Bronchial epithelial cell (primary cell): ENCODE results near the gene MRM3. TPM values are rescaled to one million over a fixed set of nuclear protein-coding genes. Genes with fewer than 3 reads are reported as not detected.

Source experiments
- DNase-seq: peaks from one replicate; pipeline ENCODE4 v3.0.0-alpha.2; 2010; ENCODE audit warnings: low read depth
- FAIRE-seq: peaks from 2 replicates; lab custom pipeline; 2011; peaks lifted over from hg19 to GRCh38; lab: Jason Lieb, UNC
- H3K27me3 ChIP-seq: 2 replicates; pipeline ENCODE4 v1.5.1; 2011; ENCODE audit warnings: low read length; ENCODE audit not compliant: control insufficient read depth, insufficient read depth
- H3K36me3 ChIP-seq: 2 replicates; pipeline ENCODE4 v1.5.1; 2011; ENCODE audit warnings: low read length; ENCODE audit not compliant: control insufficient read depth, insufficient read depth
- H3K4me3 ChIP-seq: 2 replicates; pipeline ENCODE4 v1.5.1; 2011; ENCODE audit warnings: mild to moderate bottlenecking, low read depth, low read length, control low read depth
- total RNA-seq: library from RNA; depleted of rRNA; stranded (reverse); fragments of >200 nt; gene quantifications from 2 replicates; pipeline ENCODE4 v1.2.1, GENCODE V29; 2014
- TF ChIP-seq, protein P1 (sequence below): IDR thresholded peaks from 2 replicates; pipeline ENCODE4 v1.5.1; 2011; ENCODE audit warnings: mild to moderate bottlenecking, moderate library complexity, low read length, control low read depth, inconsistent platforms; ENCODE audit not compliant: insufficient read depth, severe bottlenecking

Gene MRM3
- total RNA-seq, 1 donor from 2014 or later: 22.4 TPM

DNA sequence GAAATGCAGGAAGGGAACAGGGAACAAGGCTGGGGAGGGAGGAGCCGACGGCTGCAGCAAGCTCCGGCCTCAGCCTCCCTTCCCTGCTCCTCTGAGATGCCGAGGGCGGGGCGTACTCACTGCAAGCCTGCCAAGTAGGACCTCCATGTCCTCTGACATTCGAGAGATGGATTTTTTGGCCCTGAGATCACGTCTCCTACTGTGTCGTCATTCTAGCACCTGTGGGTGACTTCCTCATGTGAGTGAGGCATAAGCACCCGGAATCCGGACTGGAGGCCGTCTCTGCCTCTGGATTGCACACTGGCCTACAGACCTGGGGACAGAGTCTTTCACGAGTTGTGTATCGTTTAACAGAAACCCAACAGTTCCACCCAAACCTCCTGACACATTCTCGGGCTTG lies 14.5 kb downstream of the MRM3 start:
- no peak for DNase-seq
- FAIRE-seq: no peak
- TF ChIP-seq, protein P1, sequence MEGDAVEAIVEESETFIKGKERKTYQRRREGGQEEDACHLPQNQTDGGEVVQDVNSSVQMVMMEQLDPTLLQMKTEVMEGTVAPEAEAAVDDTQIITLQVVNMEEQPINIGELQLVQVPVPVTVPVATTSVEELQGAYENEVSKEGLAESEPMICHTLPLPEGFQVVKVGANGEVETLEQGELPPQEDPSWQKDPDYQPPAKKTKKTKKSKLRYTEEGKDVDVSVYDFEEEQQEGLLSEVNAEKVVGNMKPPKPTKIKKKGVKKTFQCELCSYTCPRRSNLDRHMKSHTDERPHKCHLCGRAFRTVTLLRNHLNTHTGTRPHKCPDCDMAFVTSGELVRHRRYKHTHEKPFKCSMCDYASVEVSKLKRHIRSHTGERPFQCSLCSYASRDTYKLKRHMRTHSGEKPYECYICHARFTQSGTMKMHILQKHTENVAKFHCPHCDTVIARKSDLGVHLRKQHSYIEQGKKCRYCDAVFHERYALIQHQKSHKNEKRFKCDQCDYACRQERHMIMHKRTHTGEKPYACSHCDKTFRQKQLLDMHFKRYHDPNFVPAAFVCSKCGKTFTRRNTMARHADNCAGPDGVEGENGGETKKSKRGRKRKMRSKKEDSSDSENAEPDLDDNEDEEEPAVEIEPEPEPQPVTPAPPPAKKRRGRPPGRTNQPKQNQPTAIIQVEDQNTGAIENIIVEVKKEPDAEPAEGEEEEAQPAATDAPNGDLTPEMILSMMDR: no peak
- Histone ChIP-seq H3K4me3 (no peak overlapping the region), H3K36me3 (peaks cover 6% of the 10 kb centered on the region), H3K27me3 (no peaks in the 10 kb centered on the region)

DNA sequence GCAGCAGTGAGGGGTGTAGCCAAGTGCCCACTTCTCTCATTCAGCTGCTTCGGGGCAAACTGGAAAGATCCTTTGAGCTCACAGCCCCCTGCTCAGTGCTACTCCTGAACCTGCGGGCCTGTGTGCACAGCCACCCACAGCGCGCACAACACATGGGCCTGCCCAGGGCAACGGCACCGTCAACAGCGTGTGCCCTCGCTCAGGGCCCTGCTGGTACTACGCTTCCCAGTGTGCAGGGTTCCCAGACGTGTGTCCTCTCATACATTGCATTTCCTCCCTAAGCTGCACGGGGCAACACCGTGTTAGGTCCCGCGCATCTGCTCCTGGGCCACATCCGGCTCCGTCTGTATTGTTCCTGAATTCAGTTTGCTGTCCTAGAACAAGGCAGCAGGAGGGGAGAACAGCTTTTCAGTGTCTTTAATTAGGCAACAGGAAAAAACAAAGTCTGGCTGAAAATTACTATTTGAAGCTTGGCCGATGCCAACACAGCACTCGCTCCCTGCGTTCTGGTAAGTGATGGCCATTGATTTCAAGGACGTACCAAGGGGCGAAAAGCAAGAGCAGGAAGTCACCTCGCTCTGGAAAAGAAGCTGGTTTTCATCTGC lies 15.2 kb downstream of the MRM3 start:
- peaks cover 6% of the 10 kb centered on the region for H3K36me3 ChIP-seq
- no peaks in the 10 kb centered on the region for H3K27me3 ChIP-seq
- TF ChIP-seq, protein P1: no peak
- DNase-seq (no peak), FAIRE-seq (no peak)
- no peak overlapping the region for H3K4me3 ChIP-seq

DNA sequence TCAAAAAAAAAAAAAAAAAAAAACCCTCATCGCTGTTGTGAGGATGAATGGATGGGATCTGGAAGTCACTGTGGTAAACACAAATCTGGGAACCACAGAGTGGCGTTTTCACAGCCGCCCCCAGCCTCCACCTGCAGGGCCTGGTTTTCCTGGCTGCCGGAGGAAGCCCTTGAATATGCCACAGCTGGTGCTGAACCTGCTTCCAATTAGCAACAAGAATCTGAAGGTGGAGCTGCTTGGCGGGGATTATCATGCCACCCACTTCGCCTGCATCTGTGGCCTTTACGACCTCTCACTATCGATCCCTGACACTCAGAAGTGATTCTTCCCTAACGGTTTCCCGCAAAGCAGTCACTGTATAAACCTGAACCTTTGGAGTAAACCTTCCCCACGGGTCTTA lies 16.1 kb downstream of the MRM3 start:
- Histone ChIP-seq H3K36me3 (peaks cover 13% of the 10 kb centered on the region), H3K27me3 (no peaks in the 10 kb centered on the region), H3K4me3 (no peak overlapping the region)
- FAIRE-seq: no peak
- TF ChIP-seq, protein P1: no peak
- no peak for DNase-seq

DNA sequence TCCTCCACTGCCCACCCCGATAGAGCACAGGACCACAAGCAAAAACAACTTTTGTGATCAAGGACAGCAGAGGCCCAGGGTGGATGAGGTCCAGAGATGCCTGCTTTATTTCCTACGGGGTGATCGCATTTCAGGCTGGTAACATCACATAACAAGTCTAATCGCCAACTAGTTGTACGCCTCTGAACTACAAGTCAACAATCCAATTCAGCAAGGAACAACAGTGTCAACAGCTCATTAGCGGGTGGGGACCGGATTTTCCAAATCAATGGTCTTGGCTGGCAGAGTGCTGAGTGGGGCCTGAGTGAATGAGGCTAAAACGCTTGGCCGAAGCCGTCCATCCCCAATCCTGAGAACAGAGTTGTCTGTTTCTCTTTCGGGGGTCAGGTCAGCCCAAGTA lies 17.1 kb downstream of the MRM3 start:
- Histone ChIP-seq H3K27me3 (no peaks in the 10 kb centered on the region), H3K4me3 (no peak overlapping the region), H3K36me3 (peaks cover 15% of the 10 kb centered on the region)
- FAIRE-seq (peak; percentile 89), DNase-seq (no peak)
- TF ChIP-seq, protein P1: no peak

DNA sequence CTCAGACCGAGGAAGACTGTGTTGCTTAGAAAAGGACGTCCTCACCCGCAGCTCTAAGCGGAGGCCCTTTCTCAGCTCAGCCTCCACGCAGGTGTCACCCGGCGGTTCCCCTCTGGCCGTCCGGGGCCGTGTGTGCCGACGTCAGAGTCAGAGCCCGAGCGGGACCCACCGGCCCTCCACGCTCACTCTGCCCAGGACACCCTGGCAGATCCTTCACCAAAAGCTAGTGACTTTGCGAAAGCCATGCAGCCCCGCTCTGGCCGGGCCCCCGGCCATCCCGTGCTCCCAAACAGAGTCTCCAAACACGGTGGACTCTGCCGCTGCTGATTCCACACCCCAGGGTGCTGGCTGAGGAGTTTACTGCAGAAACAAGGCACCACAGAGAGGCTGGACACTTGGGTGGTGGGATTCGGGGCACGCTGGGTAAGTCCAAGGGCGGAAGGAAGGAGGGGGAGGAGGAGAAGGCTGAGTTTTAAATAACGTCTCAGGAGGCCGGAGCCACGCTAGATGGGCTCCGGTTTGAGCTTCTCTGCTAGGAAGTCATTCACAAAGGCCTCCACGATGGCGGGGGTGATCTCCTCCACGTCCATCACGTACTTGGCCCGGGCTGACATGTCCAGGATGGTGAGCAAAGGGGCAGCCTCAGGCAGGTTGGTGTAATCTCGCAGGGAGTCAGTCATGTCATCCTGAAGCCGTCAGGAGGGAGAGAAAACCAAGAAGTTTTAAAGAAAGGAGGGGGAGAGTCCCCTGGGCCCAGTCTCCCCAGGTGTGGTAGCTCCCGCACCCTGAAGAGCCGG lies 18.5 kb downstream of the MRM3 start:
- Histone ChIP-seq H3K27me3 (no peaks in the 10 kb centered on the region), H3K4me3 (no peak overlapping the region), H3K36me3 (peaks cover 19% of the 10 kb centered on the region)
- TF ChIP-seq, protein P1: no peak
- FAIRE-seq (peak; percentile 43), DNase-seq (no peak)
